GM12865 (cell line): Measurements from ENCODE around the gene CCDC200.
"Not testable (repeated sequence)": the region's sequence is repeated elsewhere in the genome, so short reads cannot be mapped to it uniquely, and the experiment has no call there.

Experiments used
- DNase-seq: peaks from one replicate; pipeline ENCODE4 v3.0.0; 2010; ENCODE audit warnings: low read depth
- H3K4me3 ChIP-seq: 2 replicates; pipeline ENCODE4 v1.5.1; 2011; ENCODE audit warnings: mild to moderate bottlenecking, low read depth, low read length, control low read depth
- CTCF ChIP-seq: IDR thresholded peaks from 2 replicates; pipeline ENCODE4 v1.5.1; 2011; ENCODE audit warnings: low read length, control low read depth, low read depth, inconsistent platforms; ENCODE audit not compliant: insufficient read depth; ENCODE audit errors: missing control alignments

Gene CCDC200

GRCh38 chr17:43228020-43228782 lies at the start of gene CCDC200:
Gene CCDC200, minus strand, starts transcription at chr17:43228623. Its CDS starts 69 bp downstream, at chr17:43228554.
- H3K4me3 ChIP-seq, DNase-seq: not testable (repeated sequence)

DNA sequence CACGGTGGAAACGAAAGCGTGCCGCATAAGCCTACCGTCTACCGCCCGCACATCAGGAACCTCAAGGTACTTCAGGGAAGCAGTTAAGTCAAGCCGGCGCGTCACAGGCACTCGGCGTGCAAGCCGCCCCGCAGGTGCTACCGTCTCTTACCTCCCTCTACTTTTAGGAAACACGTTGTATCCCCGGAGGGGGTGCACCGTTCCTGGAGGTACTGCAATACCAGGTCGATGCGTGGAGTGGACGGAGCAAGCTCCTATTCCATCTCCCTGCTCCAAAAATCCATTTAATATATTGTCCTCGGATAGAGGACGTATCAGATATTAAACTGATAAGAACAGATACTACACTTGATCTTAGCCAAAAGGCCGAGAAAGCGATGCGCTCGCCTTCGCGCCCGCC lies 44.5 kb upstream of the CCDC200 start:
- not testable (repeated sequence) for H3K4me3 ChIP-seq, DNase-seq

DNA sequence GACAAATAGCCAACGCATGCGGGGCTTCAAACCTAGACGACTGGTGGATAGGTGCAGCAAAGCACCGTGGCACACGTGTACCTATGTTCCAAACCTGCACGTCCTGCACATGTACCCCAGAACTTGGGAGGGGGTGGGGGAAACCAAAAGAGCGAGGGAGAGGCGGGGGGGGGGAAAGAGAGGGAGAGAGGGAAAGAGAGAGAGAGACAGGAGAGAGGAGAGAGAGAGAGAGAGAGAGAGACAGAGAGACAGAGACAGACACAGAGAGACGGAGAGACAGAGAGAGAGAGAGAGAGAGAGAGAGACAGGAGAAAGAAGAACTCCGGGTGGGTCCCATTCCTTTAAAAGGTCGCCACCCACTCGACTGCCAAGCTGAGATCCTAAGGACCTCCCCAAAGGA lies 44.1 kb upstream of the CCDC200 start:
- not testable (repeated sequence) for H3K4me3 ChIP-seq

DNA sequence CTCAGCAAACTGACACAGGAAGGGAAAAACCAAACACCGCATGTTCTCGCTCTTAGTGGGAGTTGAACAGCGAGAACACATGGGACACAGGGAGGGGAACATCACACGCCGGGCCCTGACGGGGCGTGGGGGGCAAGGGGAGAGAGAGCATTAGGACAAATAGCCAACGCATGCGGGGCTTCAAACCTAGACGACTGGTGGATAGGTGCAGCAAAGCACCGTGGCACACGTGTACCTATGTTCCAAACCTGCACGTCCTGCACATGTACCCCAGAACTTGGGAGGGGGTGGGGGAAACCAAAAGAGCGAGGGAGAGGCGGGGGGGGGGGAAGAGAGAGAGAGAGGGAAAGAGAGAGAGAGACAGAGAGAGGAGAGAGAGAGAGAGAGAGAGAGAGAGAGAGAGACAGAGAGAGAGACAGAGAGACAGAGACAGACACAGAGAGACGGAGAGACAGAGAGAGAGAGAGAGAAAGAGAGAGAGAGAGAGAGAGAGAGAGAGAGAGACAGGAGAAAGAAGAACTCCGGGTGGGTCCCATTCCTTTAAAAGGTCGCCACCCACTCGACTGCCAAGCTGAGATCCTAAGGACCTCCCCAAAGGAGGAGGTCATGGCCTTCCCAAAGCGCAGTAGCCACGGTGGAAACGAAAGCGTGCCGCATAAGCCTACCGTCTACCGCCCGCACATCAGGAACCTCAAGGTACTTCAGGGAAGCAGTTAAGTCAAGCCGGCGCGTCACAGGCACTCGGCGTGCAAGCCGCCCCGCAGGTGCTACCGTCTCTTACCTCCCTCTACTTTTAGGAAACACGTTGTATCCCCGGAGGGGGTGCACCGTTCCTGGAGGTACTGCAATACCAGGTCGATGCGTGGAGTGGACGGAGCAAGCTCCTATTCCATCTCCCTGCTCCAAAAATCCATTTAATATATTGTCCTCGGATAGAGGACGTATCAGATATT lies 42.4 kb upstream of the CCDC200 start:
- H3K4me3 ChIP-seq = not testable (repeated sequence)

More for the DNA sequence above, 44.1 kb upstream of the CCDC200 start:
- not testable (repeated sequence) for DNase-seq

DNA sequence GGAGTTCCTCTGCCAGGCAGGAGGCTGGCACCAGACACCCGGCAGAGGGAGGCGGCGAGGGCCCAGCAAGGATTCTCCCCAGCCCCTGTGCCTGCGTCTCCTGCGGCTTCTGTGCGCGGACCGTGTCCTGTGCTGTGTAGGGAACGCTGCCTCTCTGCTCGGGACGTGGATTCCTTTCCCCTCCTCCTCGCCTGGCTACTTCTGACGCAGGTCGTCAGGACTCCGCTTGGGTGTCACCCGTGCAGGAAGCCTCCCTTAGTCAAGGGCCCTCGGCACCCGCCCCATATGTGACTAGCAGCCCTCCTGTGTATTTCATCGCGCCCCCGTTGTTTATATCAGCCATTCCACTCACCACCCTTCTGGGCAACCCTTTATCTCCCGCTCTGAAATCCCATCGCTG lies 18.0 kb upstream of the CCDC200 start:
- DNase-seq, H3K4me3 ChIP-seq: not testable (repeated sequence)

More for the DNA sequence above, 42.4 kb upstream of the CCDC200 start:
- DNase-seq = not testable (repeated sequence)

DNA sequence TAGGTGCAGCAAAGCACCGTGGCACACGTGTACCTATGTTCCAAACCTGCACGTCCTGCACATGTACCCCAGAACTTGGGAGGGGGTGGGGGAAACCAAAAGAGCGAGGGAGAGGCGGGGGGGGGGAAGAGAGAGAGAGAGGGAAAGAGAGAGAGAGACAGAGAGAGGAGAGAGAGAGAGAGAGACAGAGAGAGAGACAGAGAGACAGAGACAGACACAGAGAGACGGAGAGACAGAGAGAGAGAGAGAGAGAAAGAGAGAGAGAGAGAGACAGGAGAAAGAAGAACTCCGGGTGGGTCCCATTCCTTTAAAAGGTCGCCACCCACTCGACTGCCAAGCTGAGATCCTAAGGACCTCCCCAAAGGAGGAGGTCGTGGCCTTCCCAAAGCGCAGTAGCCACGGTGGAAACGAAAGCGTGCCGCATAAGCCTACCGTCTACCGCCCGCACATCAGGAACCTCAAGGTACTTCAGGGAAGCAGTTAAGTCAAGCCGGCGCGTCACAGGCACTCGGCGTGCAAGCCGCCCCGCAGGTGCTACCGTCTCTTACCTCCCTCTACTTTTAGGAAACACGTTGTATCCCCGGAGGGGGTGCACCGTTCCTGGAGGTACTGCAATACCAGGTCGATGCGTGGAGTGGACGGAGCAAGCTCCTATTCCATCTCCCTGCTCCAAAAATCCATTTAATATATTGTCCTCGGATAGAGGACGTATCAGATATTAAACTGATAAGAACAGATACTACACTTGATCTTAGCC lies 12.4 kb upstream of the CCDC200 start:
- not testable (repeated sequence) for H3K4me3 ChIP-seq, DNase-seq

DNA sequence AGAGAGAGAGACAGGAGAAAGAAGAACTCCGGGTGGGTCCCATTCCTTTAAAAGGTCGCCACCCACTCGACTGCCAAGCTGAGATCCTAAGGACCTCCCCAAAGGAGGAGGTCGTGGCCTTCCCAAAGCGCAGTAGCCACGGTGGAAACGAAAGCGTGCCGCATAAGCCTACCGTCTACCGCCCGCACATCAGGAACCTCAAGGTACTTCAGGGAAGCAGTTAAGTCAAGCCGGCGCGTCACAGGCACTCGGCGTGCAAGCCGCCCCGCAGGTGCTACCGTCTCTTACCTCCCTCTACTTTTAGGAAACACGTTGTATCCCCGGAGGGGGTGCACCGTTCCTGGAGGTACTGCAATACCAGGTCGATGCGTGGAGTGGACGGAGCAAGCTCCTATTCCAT lies 11.2 kb upstream of the CCDC200 start:
- not testable (repeated sequence) for DNase-seq, H3K4me3 ChIP-seq

DNA sequence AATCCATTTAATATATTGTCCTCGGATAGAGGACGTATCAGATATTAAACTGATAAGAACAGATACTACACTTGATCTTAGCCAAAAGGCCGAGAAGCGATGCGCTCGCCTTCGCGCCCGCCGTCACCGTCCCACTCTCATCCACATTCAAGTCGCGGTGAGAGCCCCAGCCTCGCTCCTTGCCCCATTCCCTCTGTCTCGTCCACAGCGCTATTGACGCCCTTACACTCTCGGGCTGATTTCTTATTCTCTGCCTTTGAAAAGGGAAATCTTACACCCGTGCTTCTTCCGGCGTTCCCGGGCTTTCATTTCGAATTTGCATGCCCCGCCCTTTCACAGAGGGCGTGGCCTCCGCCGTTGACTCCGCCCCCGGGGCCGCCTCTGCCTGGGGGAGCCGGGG lies 5.5 kb upstream of the CCDC200 start, which contains the start of gene RNU2-1:
RNU2-1 (minus strand) TSS at position 101 of the 400 bp plus-strand sequence.
- not testable (repeated sequence) for H3K4me3 ChIP-seq, DNase-seq

GRCh38 chr17:43233263-43233662 lies 4.8 kb upstream of the CCDC200 start:
- not testable (repeated sequence) for H3K4me3 ChIP-seq, DNase-seq

- DNase-seq, H3K4me3 ChIP-seq: not testable (repeated sequence)
Measured at GRCh38 chr17:43232021-43232699, 3.7 kb upstream of the CCDC200 start.

- H3K4me3 ChIP-seq, DNase-seq: not testable (repeated sequence)
Measured at GRCh38 chr17:43231205-43232020, 3.0 kb upstream of the CCDC200 start.

DNA sequence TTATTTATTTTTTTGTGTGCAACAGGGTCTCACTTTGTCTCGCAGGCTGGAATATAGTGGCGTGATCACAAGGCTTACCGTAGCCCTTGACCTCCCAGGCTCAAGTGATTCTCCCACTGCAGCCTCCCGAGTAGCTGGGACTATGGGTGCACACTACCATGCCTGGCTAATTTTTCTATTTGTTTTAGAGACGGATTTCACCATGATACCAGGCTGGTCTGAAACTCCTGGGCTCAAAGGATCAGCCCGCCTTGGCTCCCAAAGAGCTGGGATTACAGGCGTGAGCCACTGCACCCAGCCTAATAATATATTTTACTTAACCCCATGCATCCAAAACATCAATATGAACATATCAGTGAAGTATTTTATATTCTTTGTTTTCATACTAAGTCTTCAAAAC lies 2.0 kb downstream of the CCDC200 start:
- no peak for DNase-seq
- TF ChIP-seq CTCF = no peak
- H3K4me3 ChIP-seq = no peak overlapping the region
